Small intestine (tissue), 4 donors: ENCODE measurements around the gene GAPT. TPM values are rescaled to one million over a fixed set of nuclear protein-coding genes. Genes with fewer than 3 reads are reported as not detected.

ENCODE experiments used
- polyA plus RNA-seq, 4 donors: library from polyadenylated mRNA; stranded (reverse) in 3 of 4; unstranded in 1 of 4; fragments of 200-250 nt in 3 of 4; fragments of 120-200 nt in 1 of 4; gene quantifications; one replicate each; pipeline versions ENCODE4 v1.2.1 to v1.2.3, GENCODE V29; 2013
- donor health status: healthy with polysubstance abuse.
- donor health status: Bipolar disorder and iron deficiency.
- donor health status: healthy.

The GAPT gene
- polyA plus RNA-seq, 4 donors = 0.46 to 5.1 (median 0.58) TPM; not detected in 1

Other genes starting within 250 kb of the GAPT start
- gene PLK2, start 31.3 kb upstream of the GAPT start, polyA plus RNA-seq = 10 to 100 TPM in 2 of 4 donors, 1 to 10 TPM in 2; 5.8 to 26.2 (median 9.7) TPM
- 1 to 10 TPM in 3 of 4 donors, under 1 TPM in 1; 0.22 to 6.5 (median 2.9) TPM for gene RAB3C, start 91.6 kb downstream of the GAPT start, polyA plus RNA-seq